Neural progenitor cell (in vitro differentiated cells): Measurements from ENCODE around the gene AMD1.

Experiments
- CTCF ChIP-seq: fragments of 200-600 bp; sonication (generic); IDR thresholded peaks from 2 replicates; pipeline ENCODE4 v1.5.1; 2017; ENCODE audit warnings: antibody characterized with exemption, mild to moderate bottlenecking
- EZH2phosphoT487 ChIP-seq: fragments of 200-600 bp; sonication (generic); IDR thresholded peaks from 2 replicates; pipeline ENCODE4 v1.6.1; 2017; ENCODE audit warnings: antibody characterized with exemption

- no peak for TF ChIP-seq CTCF
- no peak for TF ChIP-seq EZH2phosphoT487
Observed at GRCh38 chr6:110833831-110834230, 40.8 kb upstream of the AMD1 start.
